GM23338 (cell line): ENCODE data around the gene CFAP299. TPM values are rescaled to one million over a fixed set of nuclear protein-coding genes. Genes with fewer than 3 reads are reported as not detected.
A peak's percentile ranks its signal among the peaks of the same experiment; 100 is the strongest.
"Not testable (repeated sequence)": the region's sequence is repeated elsewhere in the genome, so short reads cannot be mapped to it uniquely, and the experiment has no call there.

Experiments
- ATAC-seq: fragments of 200-7000 bp; cut with Tn5 transposase; 3 replicates; pipeline ENCODE4 v1.9.1; 2020
- DNase-seq: peaks from one replicate; pipeline ENCODE4 v3.0.0-alpha.2; 2015; ENCODE audit warnings: low spot score
- H2AFZ ChIP-seq: fragments of 200-600 bp; sonication (generic); 2 replicates; pipeline ENCODE4 v1.8.0; 2016; ENCODE audit warnings: antibody characterized with exemption, mild to moderate bottlenecking, moderate library complexity
- H3F3A ChIP-seq: fragments of 200-600 bp; sonication (generic); replicated peaks from 2 replicates; pipeline ENCODE4 v1.8.0; 2017; ENCODE audit warnings: antibody characterized with exemption, mixed run types, low read depth
- H3K27ac ChIP-seq: fragments of 200-600 bp; sonication (generic); 2 replicates; pipeline ENCODE4 v1.6.1; 2016; ENCODE audit warnings: low read depth
- H3K27me3 ChIP-seq: fragments of 200-600 bp; sonication (generic); 2 replicates; pipeline ENCODE4 v1.8.0; 2016; ENCODE audit warnings: mild to moderate bottlenecking, mixed run types, moderate library complexity; ENCODE audit not compliant: insufficient read depth
- H3K36me3 ChIP-seq: fragments of 200-600 bp; sonication (generic); 2 replicates; pipeline ENCODE4 v1.8.0; 2016; ENCODE audit warnings: mild to moderate bottlenecking; ENCODE audit not compliant: insufficient read depth
- H3K4me1 ChIP-seq: fragments of 200-600 bp; sonication (generic); 2 replicates; pipeline ENCODE4 v1.8.0; 2016; ENCODE audit warnings: mild to moderate bottlenecking, moderate library complexity; ENCODE audit not compliant: insufficient read depth
- H3K4me2 ChIP-seq: fragments of 200-600 bp; sonication (generic); 2 replicates; pipeline ENCODE4 v1.7.1; 2017; ENCODE audit warnings: mixed run types
- H3K4me3 ChIP-seq: fragments of 200-600 bp; sonication (generic); 2 replicates; pipeline ENCODE4 v1.6.1; 2016; ENCODE audit warnings: mixed run types
- H3K79me2 ChIP-seq: fragments of 200-600 bp; sonication (generic); replicated peaks from 2 replicates; pipeline ENCODE4 v1.8.0; 2017; ENCODE audit warnings: mild to moderate bottlenecking; ENCODE audit not compliant: insufficient read depth
- H3K9me2 ChIP-seq: fragments of 200-600 bp; sonication (generic); 2 replicates; pipeline ENCODE4 v1.8.0; 2017; ENCODE audit not compliant: insufficient read depth
- H4K20me1 ChIP-seq: fragments of 200-600 bp; sonication (generic); replicated peaks from 2 replicates; pipeline ENCODE4 v1.8.0; 2017; ENCODE audit warnings: mild to moderate bottlenecking; ENCODE audit not compliant: insufficient read depth
- H3K27ac Mint-ChIP-seq: 2 replicates; pipeline ENCODE4 v1.8.0; 2020; ENCODE audit warnings: inconsistent platforms, mild to moderate bottlenecking, moderate library complexity, mixed read lengths
- H3K27me3 Mint-ChIP-seq: 3 replicates; pipeline ENCODE4 v1.8.0; 2022; ENCODE audit warnings: low read depth, mild to moderate bottlenecking, moderate library complexity, mixed read lengths, inconsistent platforms; ENCODE audit not compliant: insufficient read depth, poor library complexity
- H3K36me3 Mint-ChIP-seq: 3 replicates; pipeline ENCODE4 v1.8.0; 2021; ENCODE audit warnings: low read depth, mild to moderate bottlenecking, inconsistent platforms, moderate library complexity, mixed read lengths
- H3K4me1 Mint-ChIP-seq: 3 replicates; pipeline ENCODE4 v1.8.0; 2020; ENCODE audit warnings: mild to moderate bottlenecking, inconsistent platforms, mixed read lengths
- H3K4me3 Mint-ChIP-seq: 3 replicates; pipeline ENCODE4 v1.8.0; 2021; ENCODE audit warnings: moderate library complexity, mild to moderate bottlenecking, inconsistent platforms, mixed read lengths
- H3K9me3 Mint-ChIP-seq: 3 replicates; pipeline ENCODE4 v1.8.0; 2020; ENCODE audit warnings: moderate library complexity, mild to moderate bottlenecking, inconsistent platforms, mixed read lengths
- CREB1 ChIP-seq: fragments of 250-450 bp; sonication (Bioruptor Pico); IDR thresholded peaks from 2 replicates; pipeline ENCODE4 v1.5.0; 2020; ENCODE audit warnings: low read depth, mild to moderate bottlenecking, moderate library complexity
- EZH2 ChIP-seq: fragments of 200-600 bp; sonication (generic); IDR thresholded peaks from one replicate; pipeline ENCODE4 v1.8.0; 2017; ENCODE audit warnings: antibody characterized with exemption, mild to moderate bottlenecking, low read depth; ENCODE audit not compliant: unreplicated experiment
- NANOG ChIP-seq: IDR thresholded peaks from 2 replicates; pipeline ENCODE4 v1.6.1; 2016; ENCODE audit warnings: antibody characterized with exemption, borderline replicate concordance
- POLR2AphosphoS5 ChIP-seq: IDR thresholded peaks from 2 replicates; pipeline ENCODE4 v1.6.1; 2016; ENCODE audit warnings: antibody characterized with exemption, low read depth
- STAT1 ChIP-seq: IDR thresholded peaks from one replicate; pipeline ENCODE4 v1.6.1; 2016; ENCODE audit warnings: antibody characterized with exemption; ENCODE audit not compliant: unreplicated experiment
- ZNF331 ChIP-seq: fragments of 250-450 bp; sonication (Bioruptor Pico); IDR thresholded peaks from 2 replicates; pipeline ENCODE4 v1.5.0; 2020; ENCODE audit warnings: low read depth, mild to moderate bottlenecking, moderate library complexity
- polyA plus RNA-seq: library from polyadenylated mRNA; unstranded; fragments of >200 nt; fragmentation: Nextera tagmentation; extraction: Ambion mirVana; gene quantifications from 2 replicates; pipeline ENCODE4 v1.2.1, GENCODE V29; 2016
- total RNA-seq: library from RNA; depleted of rRNA; stranded (reverse); fragments of >200 nt; shearing (Covaris generic); gene quantifications from 2 replicates; pipeline ENCODE4 v1.2.3, GENCODE V29; 2014
- TF ChIP-seq, protein P1 (sequence below), 2 experiments: fragments of 200-600 bp in 1 of 2; sonication (generic) in 1 of 2; conservative IDR thresholded peaks; 2 replicates each; pipeline versions ENCODE4 v1.5.1 to v1.6.1; 2016 to 2017; ENCODE audit warnings: antibody characterized with exemption in 2 of 2, low read depth in 2 of 2, mild to moderate bottlenecking in 2 of 2, moderate library complexity in 1 of 2

Gene CFAP299
- total and polyA plus RNA-seq, 2 experiments from 2014 or later: not detected

DNA sequence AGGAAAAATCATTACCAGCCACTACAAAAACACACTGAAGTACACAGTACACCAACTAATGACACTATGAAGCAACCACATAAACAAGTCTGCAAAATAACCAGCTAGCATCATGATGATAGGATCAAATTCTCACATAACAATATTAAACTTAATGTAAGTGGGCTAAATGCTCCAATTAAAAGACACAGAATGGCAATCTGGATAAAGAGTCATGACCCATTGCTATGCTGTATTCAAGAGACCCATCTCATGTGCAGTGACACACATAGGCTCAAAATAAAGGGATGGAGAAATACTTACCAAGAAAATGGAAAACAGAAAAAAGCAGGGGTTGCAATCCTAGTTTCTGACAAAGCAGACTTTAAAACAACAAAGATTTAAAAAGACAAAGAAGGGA is 7.2 kb downstream of the CFAP299 start:
- not testable (repeated sequence) for H3K36me3 ChIP-seq, H3K36me3 Mint-ChIP-seq, ATAC-seq, H3F3A ChIP-seq, H2AFZ ChIP-seq, H3K4me3 Mint-ChIP-seq, H3K4me3 ChIP-seq, H3K27me3 ChIP-seq, H3K9me3 Mint-ChIP-seq, DNase-seq, H3K79me2 ChIP-seq, H3K9me2 ChIP-seq, H4K20me1 ChIP-seq, H3K4me1 ChIP-seq, H3K27ac Mint-ChIP-seq, H3K4me1 Mint-ChIP-seq, H3K27me3 Mint-ChIP-seq, H3K4me2 ChIP-seq, H3K27ac ChIP-seq

DNA sequence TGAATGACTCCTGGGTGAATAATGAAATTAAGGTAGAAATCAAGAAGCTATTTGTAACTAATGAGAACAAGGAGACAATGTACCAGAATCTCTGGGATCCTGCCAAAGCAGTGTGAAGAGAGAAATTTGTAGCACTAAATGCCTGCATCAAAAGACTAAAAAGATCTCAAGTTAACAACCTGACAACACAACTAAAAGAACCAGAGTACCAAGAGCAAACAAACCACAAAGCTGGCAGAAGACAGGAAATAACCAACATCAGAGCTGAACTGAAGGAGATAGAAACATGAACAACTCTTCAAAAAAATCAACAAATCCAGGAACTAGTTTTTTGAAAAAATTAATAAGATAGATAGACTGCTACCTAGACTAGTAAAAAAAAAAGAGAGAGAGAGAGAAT is 8.4 kb downstream of the CFAP299 start:
- Histone ChIP-seq H3K27ac (no peak overlapping the region), H3K36me3 (no peaks in the 10 kb centered on the region), H3F3A (no peaks in the 10 kb centered on the region), H3K27me3 (no peaks in the 10 kb centered on the region), H3K4me2 (no peak overlapping the region), H3K4me1 (no peaks in the 10 kb centered on the region), H4K20me1 (no peaks in the 10 kb centered on the region), H2AFZ (no peak overlapping the region), H3K79me2 (no peaks in the 10 kb centered on the region), H3K4me3 (no peak overlapping the region), H3K9me2 (no peaks in the 10 kb centered on the region)
- TF ChIP-seq POLR2AphosphoS5 (no peak), NANOG (no peak), EZH2 (no peak)
- TF ChIP-seq, protein P1, sequence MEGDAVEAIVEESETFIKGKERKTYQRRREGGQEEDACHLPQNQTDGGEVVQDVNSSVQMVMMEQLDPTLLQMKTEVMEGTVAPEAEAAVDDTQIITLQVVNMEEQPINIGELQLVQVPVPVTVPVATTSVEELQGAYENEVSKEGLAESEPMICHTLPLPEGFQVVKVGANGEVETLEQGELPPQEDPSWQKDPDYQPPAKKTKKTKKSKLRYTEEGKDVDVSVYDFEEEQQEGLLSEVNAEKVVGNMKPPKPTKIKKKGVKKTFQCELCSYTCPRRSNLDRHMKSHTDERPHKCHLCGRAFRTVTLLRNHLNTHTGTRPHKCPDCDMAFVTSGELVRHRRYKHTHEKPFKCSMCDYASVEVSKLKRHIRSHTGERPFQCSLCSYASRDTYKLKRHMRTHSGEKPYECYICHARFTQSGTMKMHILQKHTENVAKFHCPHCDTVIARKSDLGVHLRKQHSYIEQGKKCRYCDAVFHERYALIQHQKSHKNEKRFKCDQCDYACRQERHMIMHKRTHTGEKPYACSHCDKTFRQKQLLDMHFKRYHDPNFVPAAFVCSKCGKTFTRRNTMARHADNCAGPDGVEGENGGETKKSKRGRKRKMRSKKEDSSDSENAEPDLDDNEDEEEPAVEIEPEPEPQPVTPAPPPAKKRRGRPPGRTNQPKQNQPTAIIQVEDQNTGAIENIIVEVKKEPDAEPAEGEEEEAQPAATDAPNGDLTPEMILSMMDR (conservative IDR thresholded peaks at IDR 0.05; ENCODE audit: low read depth in 2 of 2): no peak
- DNase-seq (no peak), ATAC-seq (no peak)
- Mint-ChIP-seq H3K4me1 (no peaks in the 10 kb centered on the region), H3K9me3 (no peaks in the 10 kb centered on the region; the same call in 1 of the 3 replicates), H3K36me3 (no peaks in the 10 kb centered on the region), H3K27ac (no peak overlapping the region), H3K4me3 (no peak overlapping the region), H3K27me3 (peaks cover 4% of the 10 kb centered on the region)

DNA sequence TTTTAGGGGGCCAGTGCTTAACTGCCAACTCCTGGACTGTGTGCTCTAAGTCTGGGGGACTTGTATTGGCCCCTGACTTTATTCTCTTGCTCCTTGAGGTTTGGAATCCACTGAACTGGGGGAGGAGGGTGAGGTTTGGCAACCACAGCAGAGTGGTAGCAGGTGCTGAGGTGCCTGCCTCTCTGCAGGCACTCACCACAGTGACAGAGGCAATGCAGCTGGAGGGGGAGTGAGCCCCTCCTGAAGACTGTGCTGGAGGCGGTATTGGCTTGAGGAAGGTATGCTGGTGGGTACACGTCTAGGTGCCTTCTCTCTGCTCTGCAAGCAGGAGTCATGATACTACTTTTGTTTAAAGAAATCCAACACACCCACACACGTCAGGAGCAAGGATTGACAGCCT is 24.6 kb downstream of the CFAP299 start:
- ATAC-seq: peak; percentile 86
- no peaks in the 10 kb centered on the region for H3K27me3 ChIP-seq
- no peaks in the 10 kb centered on the region for H3F3A ChIP-seq
- no peak overlapping the region for H3K27ac Mint-ChIP-seq
- H3K9me2 ChIP-seq: no peaks in the 10 kb centered on the region
- H3K4me2 ChIP-seq: peak overlapping the region; percentile 15; the same call in 1 of the 2 replicates
- H4K20me1 ChIP-seq: no peaks in the 10 kb centered on the region
- peaks cover 14% of the 10 kb centered on the region; the same call in 2 of the 3 replicates for H3K4me1 Mint-ChIP-seq
- H3K36me3 ChIP-seq: no peaks in the 10 kb centered on the region
- H3K27ac ChIP-seq: no peak overlapping the region
- H3K4me1 ChIP-seq: peaks cover 13% of the 10 kb centered on the region
- H3K79me2 ChIP-seq: no peaks in the 10 kb centered on the region
- H3K27me3 Mint-ChIP-seq: no peaks in the 10 kb centered on the region
- no peak overlapping the region for H3K4me3 ChIP-seq
- no peaks in the 10 kb centered on the region for H3K36me3 Mint-ChIP-seq
- no peaks in the 10 kb centered on the region for H3K9me3 Mint-ChIP-seq
- peak; percentile 10 for DNase-seq
- no peak overlapping the region for H2AFZ ChIP-seq
- no peak overlapping the region for H3K4me3 Mint-ChIP-seq
- TF ChIP-seq POLR2AphosphoS5 (no peak), EZH2 (no peak), ZNF331 (CRISPR knock-in tag) (no peak), CREB1 (CRISPR knock-in tag) (no peak), STAT1 (no peak)
- TF ChIP-seq, protein P1 (conservative IDR thresholded peaks at IDR 0.05; ENCODE audit: low read depth in 2 of 2): no peak
